Neural progenitor cell (in vitro differentiated cells): ENCODE data around the gene OGFOD3.

Experiments
- CTCF ChIP-seq: fragments of 200-600 bp; sonication (generic); IDR thresholded peaks from 2 replicates; pipeline ENCODE4 v1.5.1; 2017; ENCODE audit warnings: antibody characterized with exemption, mild to moderate bottlenecking
- EZH2 ChIP-seq: fragments of 200-600 bp; sonication (generic); IDR thresholded peaks from 2 replicates; pipeline ENCODE4 v1.6.1; 2017; ENCODE audit warnings: antibody characterized with exemption, mild to moderate bottlenecking, moderate library complexity

- TF ChIP-seq CTCF (no peak), EZH2 (no peak)
Observed at GRCh38 chr17:82458885-82459424, 40.6 kb upstream of the OGFOD3 start.
